ENCODE data around the gene PCBD2.

Gene PCBD2

DNA sequence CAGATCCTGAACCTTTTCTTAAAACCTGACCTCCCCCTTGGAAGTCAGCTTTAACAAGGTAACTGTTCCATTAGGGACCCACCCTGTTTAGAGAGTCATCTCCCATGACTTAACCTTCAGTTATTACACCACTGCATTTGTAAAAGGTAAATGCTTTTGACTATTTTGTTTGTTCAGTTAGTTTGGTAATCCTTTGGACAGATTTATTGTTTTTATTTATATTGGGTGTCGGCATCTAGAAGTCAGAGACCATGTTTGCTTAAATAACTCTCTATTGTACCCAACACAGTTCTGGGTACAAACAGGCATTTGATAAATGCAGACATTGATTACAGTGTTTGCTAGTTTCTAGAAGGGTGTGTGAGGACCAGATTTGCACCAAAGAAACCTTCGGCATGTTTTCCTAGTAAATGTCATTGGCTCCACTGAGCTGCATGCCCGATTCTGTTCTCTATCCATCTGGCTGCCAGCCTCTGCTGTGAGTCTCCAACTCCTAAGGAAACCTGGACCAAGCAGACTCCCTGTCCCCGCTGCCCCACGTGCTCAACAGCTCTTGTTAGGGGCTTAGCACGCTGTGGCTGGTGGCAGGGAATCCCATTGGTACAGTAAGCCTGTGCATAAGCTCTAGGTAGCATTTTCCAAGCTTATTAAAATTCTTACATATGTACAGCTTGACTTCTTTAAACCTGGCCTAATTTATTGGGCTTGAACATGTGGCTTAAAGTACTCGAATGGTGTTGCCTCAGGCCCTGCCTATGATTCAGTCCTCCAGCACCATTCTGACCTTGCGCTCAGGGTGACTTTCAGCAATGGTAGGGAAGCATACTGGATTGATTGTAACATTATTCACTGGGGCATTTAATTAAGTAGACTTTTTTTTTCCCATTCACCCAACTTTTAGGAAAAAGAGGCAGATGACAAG, 6.6 kb downstream of the PCBD2 start:
- H3K27me3 ChIP-seq (replicated peaks; ENCODE audit: insufficient read depth, low read length), result no peaks in the 10 kb centered on the region
- no peaks in the 10 kb centered on the region for H3K9me3 ChIP-seq (replicated peaks; ENCODE audit: insufficient read depth, low read length)
- no peak overlapping the region for H3K4me2 ChIP-seq (ENCODE audit: low read depth, low read length)
- TF ChIP-seq EZH2 (optimal IDR thresholded peaks at IDR 0.05; ENCODE audit: low read depth, low read length) (no peak), EZH2phosphoT487 (IDR thresholded peaks at IDR 0.05; ENCODE audit: low read length) (no peak)
- TF ChIP-seq, protein P1, sequence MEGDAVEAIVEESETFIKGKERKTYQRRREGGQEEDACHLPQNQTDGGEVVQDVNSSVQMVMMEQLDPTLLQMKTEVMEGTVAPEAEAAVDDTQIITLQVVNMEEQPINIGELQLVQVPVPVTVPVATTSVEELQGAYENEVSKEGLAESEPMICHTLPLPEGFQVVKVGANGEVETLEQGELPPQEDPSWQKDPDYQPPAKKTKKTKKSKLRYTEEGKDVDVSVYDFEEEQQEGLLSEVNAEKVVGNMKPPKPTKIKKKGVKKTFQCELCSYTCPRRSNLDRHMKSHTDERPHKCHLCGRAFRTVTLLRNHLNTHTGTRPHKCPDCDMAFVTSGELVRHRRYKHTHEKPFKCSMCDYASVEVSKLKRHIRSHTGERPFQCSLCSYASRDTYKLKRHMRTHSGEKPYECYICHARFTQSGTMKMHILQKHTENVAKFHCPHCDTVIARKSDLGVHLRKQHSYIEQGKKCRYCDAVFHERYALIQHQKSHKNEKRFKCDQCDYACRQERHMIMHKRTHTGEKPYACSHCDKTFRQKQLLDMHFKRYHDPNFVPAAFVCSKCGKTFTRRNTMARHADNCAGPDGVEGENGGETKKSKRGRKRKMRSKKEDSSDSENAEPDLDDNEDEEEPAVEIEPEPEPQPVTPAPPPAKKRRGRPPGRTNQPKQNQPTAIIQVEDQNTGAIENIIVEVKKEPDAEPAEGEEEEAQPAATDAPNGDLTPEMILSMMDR (IDR thresholded peaks at IDR 0.05; ENCODE audit: low read length), result no peak
- H3K36me3 ChIP-seq (replicated peaks; ENCODE audit: insufficient read depth, low read length), result no peaks in the 10 kb centered on the region
- DNase-seq, result no peak
- H3K4me3 ChIP-seq (ENCODE audit: low read length), result no peak overlapping the region
- H3K4me1 ChIP-seq (ENCODE audit: low read length), result 0 out of 2 replicates have a peak, but pooled peaks cover 6% of the 10 kb centered on the region
- no peaks in the 10 kb centered on the region for H4K20me1 ChIP-seq (ENCODE audit: insufficient read depth, low read length)
- no peak overlapping the region for H3K9ac ChIP-seq (ENCODE audit: low read length)
- no peaks in the 10 kb centered on the region for H3K9me2 ChIP-seq (replicated peaks; ENCODE audit: insufficient read depth, low read length)
- peaks cover 6% of the 10 kb centered on the region for H3K79me2 ChIP-seq (ENCODE audit: low read length)
- no peak overlapping the region for H2AFZ ChIP-seq (ENCODE audit: low read length)
- no peak overlapping the region for H3K27ac ChIP-seq (ENCODE audit: low read length)
- H3F3A ChIP-seq (ENCODE audit: insufficient read depth, low read length), result 0 out of 2 replicates have a peak, but pooled peaks cover 3% of the 10 kb centered on the region

DNA sequence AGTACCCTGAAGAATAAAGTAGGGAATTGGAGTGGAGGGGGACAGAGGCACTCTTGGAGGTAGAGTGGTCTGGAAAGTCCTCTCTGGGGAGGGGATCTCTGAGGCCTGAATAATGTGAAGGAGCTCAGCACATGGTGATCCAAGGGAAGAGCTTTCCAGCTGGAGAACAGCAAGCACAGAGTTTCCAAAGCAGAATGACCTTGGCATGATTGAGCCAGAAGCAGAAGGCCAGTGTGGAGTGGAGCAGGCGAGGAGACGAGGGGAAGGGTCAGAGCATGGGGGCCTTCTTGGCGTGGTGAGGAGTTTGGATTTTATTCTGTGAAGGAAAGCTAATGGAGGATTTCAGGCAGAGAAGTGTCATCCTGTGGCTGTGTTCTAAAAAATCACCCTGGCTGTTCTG, 8.3 kb downstream of the PCBD2 start:
- Histone ChIP-seq H3K9ac (ENCODE audit: low read length) (no peak overlapping the region), H3K4me1 (ENCODE audit: low read length) (no peaks in the 10 kb centered on the region), H3K9me3 (replicated peaks; ENCODE audit: insufficient read depth, low read length) (no peaks in the 10 kb centered on the region), H3K27ac (ENCODE audit: low read length) (no peak overlapping the region), H3K9me2 (replicated peaks; ENCODE audit: insufficient read depth, low read length) (no peaks in the 10 kb centered on the region), H3K4me3 (ENCODE audit: low read length) (no peak overlapping the region), H3K36me3 (replicated peaks; ENCODE audit: insufficient read depth, low read length) (no peaks in the 10 kb centered on the region), H2AFZ (ENCODE audit: low read length) (no peak overlapping the region), H3K27me3 (replicated peaks; ENCODE audit: insufficient read depth, low read length) (no peaks in the 10 kb centered on the region), H3K4me2 (ENCODE audit: low read depth, low read length) (no peak overlapping the region), H3K79me2 (ENCODE audit: low read length) (no peaks in the 10 kb centered on the region; the same call in 1 of the 2 replicates), H3F3A (ENCODE audit: insufficient read depth, low read length) (no peaks in the 10 kb centered on the region), H4K20me1 (ENCODE audit: insufficient read depth, low read length) (no peaks in the 10 kb centered on the region)
- no peak for TF ChIP-seq EZH2 (optimal IDR thresholded peaks at IDR 0.05; ENCODE audit: low read depth, low read length)
- no peak for DNase-seq

DNA sequence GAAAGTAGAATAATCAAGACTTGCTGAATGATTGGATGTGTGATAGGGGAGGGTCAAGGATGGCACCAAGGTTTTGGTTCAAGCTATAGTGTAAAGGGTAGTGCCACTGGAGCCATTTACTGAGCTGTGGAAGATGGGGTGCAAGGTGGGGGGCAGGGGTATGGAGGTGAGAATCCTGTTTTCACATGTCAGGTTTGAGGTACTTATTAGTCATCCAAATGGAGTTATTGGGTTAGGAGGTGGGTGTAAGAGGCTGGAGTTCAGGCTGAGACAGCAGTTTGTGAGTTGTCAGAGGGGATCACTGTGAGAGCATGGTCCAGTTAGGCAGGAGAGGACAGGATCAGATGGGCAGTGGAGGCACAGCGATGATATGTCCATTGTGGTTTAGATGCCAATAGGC, 8.9 kb downstream of the PCBD2 start:
- Histone ChIP-seq H4K20me1 (ENCODE audit: insufficient read depth, low read length) (no peaks in the 10 kb centered on the region), H3K9me3 (replicated peaks; ENCODE audit: insufficient read depth, low read length) (no peaks in the 10 kb centered on the region), H2AFZ (ENCODE audit: low read length) (no peak overlapping the region), H3K36me3 (replicated peaks; ENCODE audit: insufficient read depth, low read length) (no peaks in the 10 kb centered on the region), H3F3A (ENCODE audit: insufficient read depth, low read length) (no peaks in the 10 kb centered on the region), H3K4me1 (ENCODE audit: low read length) (no peaks in the 10 kb centered on the region), H3K4me2 (ENCODE audit: low read depth, low read length) (no peak overlapping the region), H3K4me3 (ENCODE audit: low read length) (no peak overlapping the region), H3K27me3 (replicated peaks; ENCODE audit: insufficient read depth, low read length) (no peaks in the 10 kb centered on the region), H3K79me2 (ENCODE audit: low read length) (no peaks in the 10 kb centered on the region; the same call in 1 of the 2 replicates), H3K9ac (ENCODE audit: low read length) (no peak overlapping the region), H3K27ac (ENCODE audit: low read length) (no peak overlapping the region), H3K9me2 (replicated peaks; ENCODE audit: insufficient read depth, low read length) (no peaks in the 10 kb centered on the region)
- DNase-seq, result no peak
- TF ChIP-seq, protein P1 (IDR thresholded peaks at IDR 0.05; ENCODE audit: low read length), result no peak
- TF ChIP-seq EZH2 (optimal IDR thresholded peaks at IDR 0.05; ENCODE audit: low read depth, low read length) (no peak), EZH2phosphoT487 (IDR thresholded peaks at IDR 0.05; ENCODE audit: low read length) (no peak)
